HG02970 (cell line): ENCODE data around the gene SHF.

Experiments
- ATAC-seq: cut with Tn5 transposase; IDR thresholded peaks from one replicate; pipeline ENCODE4 v1.9.1; 2021; ENCODE audit warnings: mild to moderate bottlenecking, moderate library complexity, moderate number of reproducible peaks; ENCODE audit not compliant: unreplicated experiment, low FRiP score

Gene SHF

GRCh38 chr15:45130291-45131000, 57.3 kb downstream of the SHF start:
- ATAC-seq = no peak

- ATAC-seq = no peak
Observed at GRCh38 chr15:45129651-45130129, 58.1 kb downstream of the SHF start, which contains the start of the genes DUOX1 and DUOXA1. Gene DUOX1 (plus strand): TSS chr15:45129994. CDS start chr15:45131967, 1,973 bp downstream. Gene DUOXA1 (minus strand): TSS chr15:45129879. CDS start chr15:45123014, 6,865 bp downstream.

GRCh38 chr15:45128971-45129639, 58.7 kb downstream of the SHF start:
- no peak for ATAC-seq

DNA sequence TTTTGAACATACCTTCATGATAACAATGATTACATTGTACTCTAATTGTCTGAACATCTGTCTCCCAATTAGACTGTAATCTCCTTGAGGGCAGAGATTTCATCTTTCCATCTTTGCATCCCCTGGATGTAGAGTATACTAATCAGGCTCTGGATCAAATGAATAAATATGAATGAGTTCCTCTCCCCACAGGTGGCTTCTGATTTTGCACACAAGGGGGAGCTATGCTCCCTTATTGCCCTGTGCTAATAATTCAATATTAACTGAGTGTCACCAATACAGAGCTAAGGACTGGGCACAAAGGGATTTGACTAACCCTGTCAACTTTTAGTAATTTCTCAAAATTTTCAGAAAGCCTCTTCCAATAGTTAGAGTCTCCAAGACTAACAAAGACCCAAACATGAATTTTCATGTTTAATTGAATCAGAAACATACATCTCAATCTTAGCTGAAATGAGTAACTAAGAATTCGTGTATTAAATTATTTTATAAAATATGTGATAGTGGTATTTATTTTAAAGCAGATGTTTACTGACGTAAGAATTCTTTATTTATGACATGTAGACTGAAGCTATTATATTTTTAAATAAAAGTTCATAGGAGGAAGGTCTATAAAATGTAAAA, 61.1 kb downstream of the SHF start:
- ATAC-seq = no peak

- no peak for ATAC-seq
Observed at GRCh38 chr15:45123397-45123796, 64.4 kb downstream of the SHF start.

DNA sequence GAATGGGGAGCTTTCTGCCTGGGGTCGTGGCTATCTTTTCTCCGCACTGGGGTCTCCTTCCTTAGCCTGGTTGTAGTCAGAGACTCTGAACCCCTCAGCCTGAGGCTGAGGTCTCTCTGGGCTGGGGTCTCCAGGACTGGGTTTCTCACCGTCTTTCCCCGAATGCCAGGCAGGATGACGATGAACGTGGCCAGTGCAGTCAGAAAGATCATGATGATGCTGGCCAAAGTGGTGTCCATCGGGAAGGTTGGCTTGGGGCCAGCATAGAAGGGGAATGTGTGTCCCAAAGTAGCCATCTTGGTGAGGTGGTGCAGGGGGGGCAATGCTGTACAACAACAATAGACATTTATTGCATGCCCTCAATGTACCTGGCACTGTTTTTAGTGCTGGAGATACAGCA, 65.0 kb downstream of the SHF start:
- ATAC-seq = no peak

DNA sequence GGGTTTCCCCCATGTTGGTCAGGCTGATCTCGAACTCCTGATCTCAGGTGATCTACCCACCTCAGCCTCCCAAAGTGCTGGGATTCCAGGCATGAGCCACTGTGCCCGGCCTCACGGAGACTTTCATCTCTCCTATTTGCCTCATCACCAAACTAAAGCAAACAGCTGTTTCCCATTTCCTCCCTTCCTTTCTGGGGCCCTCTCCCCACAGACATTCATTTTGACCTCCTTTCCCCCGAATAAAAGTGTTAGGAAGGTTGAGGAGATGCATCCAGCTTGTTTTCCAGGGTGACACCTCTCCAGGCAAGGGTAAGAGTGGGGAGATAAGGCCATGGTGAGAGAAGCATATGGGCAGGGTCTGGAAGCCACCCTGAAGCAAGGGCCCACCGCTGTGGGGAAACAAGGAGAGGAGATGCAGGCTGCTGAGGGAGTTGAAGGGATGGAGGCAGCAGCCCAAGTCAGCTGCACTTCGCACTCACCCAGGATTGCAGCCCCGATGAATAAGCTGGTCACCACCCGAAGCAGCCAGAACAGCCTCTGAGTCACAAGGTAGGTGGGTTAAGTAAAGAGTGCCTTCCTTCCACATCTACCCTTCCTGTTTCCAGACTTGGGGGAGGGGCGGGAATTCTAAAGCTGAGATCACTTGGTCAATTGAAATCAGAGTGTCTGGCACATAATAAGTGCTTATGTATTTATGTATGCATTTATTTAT, 65.9 kb downstream of the SHF start:
- no peak for ATAC-seq

GRCh38 chr15:45121020-45121419, 66.7 kb downstream of the SHF start:
- ATAC-seq = no peak

- ATAC-seq = no peak
Observed at GRCh38 chr15:45120081-45120972, 67.4 kb downstream of the SHF start.

GRCh38 chr15:45118996-45119395, 68.8 kb downstream of the SHF start:
- no peak for ATAC-seq

- ATAC-seq = no peak
Observed at GRCh38 chr15:45118131-45118588, 69.6 kb downstream of the SHF start.

DNA sequence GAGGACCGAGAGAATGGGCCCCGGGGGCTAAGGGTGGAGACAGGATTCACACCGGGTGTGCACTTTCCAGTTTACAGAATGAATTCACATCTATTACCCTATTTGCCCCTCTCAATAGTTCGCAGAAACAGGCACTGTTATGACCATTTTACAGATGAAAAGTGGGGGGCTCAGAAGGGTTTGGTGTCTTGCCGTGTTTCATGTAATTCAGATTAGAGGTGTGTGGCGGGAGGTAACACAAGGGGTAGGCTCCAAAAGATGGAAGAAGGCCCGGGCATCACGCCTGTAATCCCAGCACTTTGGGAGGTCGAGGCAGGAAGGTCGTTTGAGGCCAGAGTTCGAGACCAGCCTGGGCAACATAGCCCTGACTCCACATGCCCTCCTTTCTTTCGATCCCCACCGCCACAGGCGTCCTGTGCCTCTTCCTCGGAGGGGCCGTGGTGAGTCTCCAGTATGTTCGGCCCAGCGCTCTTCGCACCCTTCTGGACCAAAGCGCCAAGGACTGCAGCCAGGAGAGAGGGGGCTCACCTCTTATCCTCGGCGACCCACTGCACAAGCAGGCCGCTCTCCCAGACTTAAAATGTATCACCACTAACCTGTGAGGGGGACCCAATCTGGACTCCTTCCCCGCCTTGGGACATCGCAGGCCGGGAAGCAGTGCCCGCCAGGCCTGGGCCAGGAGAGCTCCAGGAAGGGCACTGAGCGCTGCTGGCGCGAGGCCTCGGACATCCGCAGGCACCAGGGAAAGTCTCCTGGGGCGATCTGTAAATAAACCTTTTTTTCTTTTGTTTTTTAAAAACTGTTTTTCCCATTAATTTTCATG, 70.2 kb downstream of the SHF start:
- ATAC-seq = no peak
